HG03097 (cell line): ENCODE results near the gene FBXL7.

Experiments
- ATAC-seq: cut with Tn5 transposase; IDR thresholded peaks from one replicate; pipeline ENCODE4 v1.9.1; 2021; ENCODE audit not compliant: unreplicated experiment, low FRiP score

The FBXL7 gene

GRCh38 chr5:15574806-15575325 lies 74.9 kb downstream of the FBXL7 start:
- no peak for ATAC-seq

- ATAC-seq, result no peak
Observed at GRCh38 chr5:15575666-15576065, 75.7 kb downstream of the FBXL7 start.

GRCh38 chr5:15577132-15577531 lies 77.2 kb downstream of the FBXL7 start:
- ATAC-seq, result no peak

- ATAC-seq, result no peak
Observed at GRCh38 chr5:15577831-15578230, 77.9 kb downstream of the FBXL7 start.

GRCh38 chr5:15579193-15579990 lies 79.4 kb downstream of the FBXL7 start:
- no peak for ATAC-seq

- no peak for ATAC-seq
Observed at GRCh38 chr5:15584528-15584927, 84.5 kb downstream of the FBXL7 start.

GRCh38 chr5:15585128-15585527 lies 85.1 kb downstream of the FBXL7 start:
- ATAC-seq, result no peak

GRCh38 chr5:15585841-15586591 lies 86.0 kb downstream of the FBXL7 start:
- ATAC-seq, result no peak

- no peak for ATAC-seq
Observed at GRCh38 chr5:15587916-15588315, 87.9 kb downstream of the FBXL7 start.

GRCh38 chr5:15592728-15593127 lies 92.7 kb downstream of the FBXL7 start:
- ATAC-seq, result no peak

- no peak for ATAC-seq
Observed at GRCh38 chr5:15594977-15595568, 95.1 kb downstream of the FBXL7 start.

GRCh38 chr5:15595929-15596328 lies 95.9 kb downstream of the FBXL7 start:
- ATAC-seq, result no peak

- ATAC-seq, result no peak
Observed at GRCh38 chr5:15596936-15597335, 97.0 kb downstream of the FBXL7 start.

GRCh38 chr5:15597804-15598203 lies 97.8 kb downstream of the FBXL7 start:
- no peak for ATAC-seq

GRCh38 chr5:15598294-15598902 lies 98.4 kb downstream of the FBXL7 start:
- no peak for ATAC-seq

GRCh38 chr5:15600035-15600434 lies 100.1 kb downstream of the FBXL7 start:
- ATAC-seq, result no peak

- ATAC-seq, result no peak
Observed at GRCh38 chr5:15601274-15601673, 101.3 kb downstream of the FBXL7 start.

GRCh38 chr5:15601853-15602252 lies 101.9 kb downstream of the FBXL7 start:
- ATAC-seq, result no peak

GRCh38 chr5:15604986-15605385 lies 105.0 kb downstream of the FBXL7 start:
- no peak for ATAC-seq

GRCh38 chr5:15606197-15606596 lies 106.2 kb downstream of the FBXL7 start:
- ATAC-seq, result no peak

- ATAC-seq, result no peak
Observed at GRCh38 chr5:15607076-15607475, 107.1 kb downstream of the FBXL7 start.
